GM12865 (cell line): ENCODE results near the gene RIN2.

ENCODE experiments used
- DNase-seq: peaks from one replicate; pipeline ENCODE4 v3.0.0; 2010; ENCODE audit warnings: low read depth
- H3K4me3 ChIP-seq: 2 replicates; pipeline ENCODE4 v1.5.1; 2011; ENCODE audit warnings: mild to moderate bottlenecking, low read depth, low read length, control low read depth
- CTCF ChIP-seq: IDR thresholded peaks from 2 replicates; pipeline ENCODE4 v1.5.1; 2011; ENCODE audit warnings: low read length, control low read depth, low read depth, inconsistent platforms; ENCODE audit not compliant: insufficient read depth; ENCODE audit errors: missing control alignments

The RIN2 gene

DNA sequence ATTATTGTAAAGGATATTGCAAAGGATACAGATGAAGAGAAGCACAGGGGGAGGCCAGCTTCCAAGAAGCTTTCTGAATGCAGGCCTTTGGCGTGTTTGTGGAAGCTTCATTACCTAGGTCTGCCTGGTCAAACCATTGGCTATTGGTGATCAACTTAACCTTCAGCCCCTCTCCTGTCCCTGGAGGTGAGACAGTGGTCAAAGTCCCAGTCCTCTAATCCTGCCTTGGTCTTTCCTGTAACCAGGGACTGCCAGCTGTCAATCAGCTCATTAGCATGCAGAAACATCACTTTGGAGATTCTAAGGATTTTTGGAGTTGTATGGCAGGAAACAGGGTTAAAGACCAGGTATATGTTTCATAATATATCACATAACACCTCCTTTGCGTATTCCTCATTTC, 13.0 kb downstream of the RIN2 start:
- no peak for DNase-seq
- H3K4me3 ChIP-seq, result no peak overlapping the region
- no peak for TF ChIP-seq CTCF

GRCh38 chr20:19773471-19773870, 15.4 kb downstream of the RIN2 start:
- no peak for DNase-seq
- H3K4me3 ChIP-seq, result no peak overlapping the region
- TF ChIP-seq CTCF, result no peak

- no peak for DNase-seq
- no peak for TF ChIP-seq CTCF
- H3K4me3 ChIP-seq, result no peak overlapping the region
These were observed 16.3 kb downstream of the RIN2 start for GRCh38 chr20:19774135-19774933.

DNA sequence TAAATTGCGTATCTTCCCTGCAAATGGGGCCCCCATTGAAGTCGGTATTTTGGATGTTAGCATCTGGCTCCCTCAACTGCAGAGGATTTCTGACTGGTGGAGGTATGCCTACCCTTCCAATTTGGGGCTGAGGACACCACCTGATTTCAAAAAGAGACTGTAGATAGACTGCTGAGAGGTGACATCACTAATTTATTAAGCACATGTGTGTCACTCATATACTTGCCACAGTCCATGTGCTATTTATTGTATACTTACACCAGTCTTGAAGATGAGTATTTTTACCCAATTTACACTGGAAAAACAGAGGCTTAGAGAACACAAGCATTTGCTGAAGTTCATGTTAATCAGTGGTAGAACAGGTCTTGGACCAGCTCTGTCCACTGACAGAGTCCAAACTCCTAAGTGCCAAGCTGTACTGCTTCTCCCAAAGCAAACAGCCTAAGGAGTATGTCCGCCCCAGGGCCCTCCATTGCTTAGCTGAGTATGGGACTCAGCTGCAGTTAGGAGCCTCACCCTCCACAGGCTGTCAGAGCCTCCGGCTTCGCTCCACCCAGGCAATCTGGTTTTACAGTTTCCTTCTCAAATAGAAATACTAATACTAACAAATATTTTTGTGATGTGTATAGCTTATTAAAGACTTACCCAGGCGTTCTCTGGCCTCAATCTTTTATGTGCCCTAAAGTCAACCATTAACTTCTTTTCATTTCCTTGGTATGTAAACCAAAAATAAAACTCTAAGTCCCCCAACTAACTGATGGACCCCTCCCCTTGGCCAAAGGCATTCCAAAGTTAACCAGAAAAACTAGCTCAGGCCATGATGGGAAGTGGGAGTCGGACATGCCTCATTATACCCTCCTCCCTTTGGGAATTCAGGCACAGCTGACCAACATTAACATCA, 17.5 kb downstream of the RIN2 start:
- no peak for DNase-seq
- H3K4me3 ChIP-seq, result no peak overlapping the region
- TF ChIP-seq CTCF, result no peak

GRCh38 chr20:19777315-19777714, 19.3 kb downstream of the RIN2 start:
- no peak for DNase-seq
- no peak for TF ChIP-seq CTCF
- no peak overlapping the region for H3K4me3 ChIP-seq

GRCh38 chr20:19777981-19778380, 19.9 kb downstream of the RIN2 start:
- H3K4me3 ChIP-seq, result no peak overlapping the region
- no peak for DNase-seq
- TF ChIP-seq CTCF, result no peak
